Activated CD4-positive, alpha-beta T cell treated with anti-CD3 and anti-CD28 coated beads, Interleukin-2, amount 10 ng/mL, durations not matched to agents 7 days and 5 days (primary cell): ENCODE results near the gene LIPT2. TPM values are rescaled to one million over a fixed set of nuclear protein-coding genes. Genes with fewer than 3 reads are reported as not detected.

ENCODE experiments used
- CTCF ChIA-PET: fragments of 350-600 bp; sonication (Branson Sonifier 250); formaldehyde crosslinking; loops from one replicate; lab custom pipeline; 2021; ENCODE audit warnings: antibody characterized with exemption; lab: Charles Lee
- POLR2A ChIA-PET: fragments of 350-600 bp; sonication (Branson Sonifier 250); formaldehyde crosslinking; loops from one replicate; lab custom pipeline; 2021; ENCODE audit warnings: antibody characterized with exemption; lab: Charles Lee
- DNase-seq: peaks from one replicate; pipeline ENCODE4 v3.0.0-alpha.2; 2020
- H3K27ac Mint-ChIP-seq: one replicate; pipeline ENCODE4 v1.8.0; 2021; ENCODE audit warnings: mild to moderate bottlenecking, moderate library complexity, mixed read lengths
- H3K27me3 Mint-ChIP-seq: one replicate; pipeline ENCODE4 v1.8.0; 2021; ENCODE audit warnings: mixed read lengths
- H3K36me3 Mint-ChIP-seq: one replicate; pipeline ENCODE4 v1.8.0; 2021; ENCODE audit warnings: low read depth, mixed read lengths
- H3K4me1 Mint-ChIP-seq: one replicate; pipeline ENCODE4 v1.8.0; 2021; ENCODE audit warnings: mixed read lengths
- H3K4me3 Mint-ChIP-seq: one replicate; pipeline ENCODE4 v1.8.0; 2021; ENCODE audit warnings: mild to moderate bottlenecking, moderate library complexity, mixed read lengths
- H3K9me3 Mint-ChIP-seq: one replicate; pipeline ENCODE4 v1.8.0; 2021; ENCODE audit warnings: mixed read lengths
- total RNA-seq, 2 experiments: library from RNA; stranded (reverse); gene quantifications; one replicate each; pipeline ENCODE4 v1.2.3, GENCODE V29; 2021

Gene LIPT2
- total RNA-seq, 2 experiments from 2014 or later: 3.0 to 3.1 TPM

GRCh38 chr11:74490941-74491340 is 2.6 kb downstream of the LIPT2 start:
- no peaks in the 10 kb centered on the region for H3K9me3 Mint-ChIP-seq
- peaks cover 3% of the 10 kb centered on the region for H3K36me3 Mint-ChIP-seq
- ChIA-PET CTCF (no interaction called here), POLR2A (no interaction called here)
- no peak for DNase-seq
- H3K4me1 Mint-ChIP-seq: peaks cover 22% of the 10 kb centered on the region
- H3K27ac Mint-ChIP-seq: no peak overlapping the region
- no peak overlapping the region for H3K4me3 Mint-ChIP-seq
- no peaks in the 10 kb centered on the region for H3K27me3 Mint-ChIP-seq

- H3K27ac Mint-ChIP-seq: no peak overlapping the region
Observed at GRCh38 chr11:74487875-74488274, 5.6 kb downstream of the LIPT2 start.

GRCh38 chr11:74485868-74486267 is 7.7 kb downstream of the LIPT2 start:
- Mint-ChIP-seq H3K9me3 (no peaks in the 10 kb centered on the region), H3K27me3 (peaks cover 3% of the 10 kb centered on the region), H3K36me3 (no peaks in the 10 kb centered on the region), H3K4me1 (peaks cover 2% of the 10 kb centered on the region), H3K4me3 (no peak overlapping the region), H3K27ac (no peak overlapping the region)
- ChIA-PET POLR2A (no interaction called here), CTCF (interaction anchor here (1.8 kb wide), 1 partner anchor 23 kb away, joined by 4 read pairs; no protein-coding TSS in a partner anchor)
- no peak for DNase-seq

More at GRCh38 chr11:74487875-74488274, 5.6 kb downstream of the LIPT2 start:
- Mint-ChIP-seq H3K9me3 (no peaks in the 10 kb centered on the region), H3K4me1 (peaks cover 15% of the 10 kb centered on the region), H3K27me3 (peaks cover 3% of the 10 kb centered on the region), H3K4me3 (no peak overlapping the region), H3K36me3 (peaks cover 3% of the 10 kb centered on the region)
- ChIA-PET POLR2A (no interaction called here), CTCF (interaction anchor here (1.5 kb wide), 1 partner anchor 57 kb away, joined by 3 read pairs; no protein-coding TSS in a partner anchor)
- no peak for DNase-seq

- ChIA-PET POLR2A (no interaction called here), CTCF (interaction anchor here (0.7 kb wide), 1 partner anchor 11 kb away, joined by 3 read pairs; no protein-coding TSS in a partner anchor)
- Mint-ChIP-seq H3K27ac (no peak overlapping the region), H3K4me1 (peaks cover 2% of the 10 kb centered on the region), H3K9me3 (no peaks in the 10 kb centered on the region), H3K27me3 (peaks cover 3% of the 10 kb centered on the region), H3K36me3 (no peaks in the 10 kb centered on the region), H3K4me3 (no peak overlapping the region)
- no peak for DNase-seq
Observed at GRCh38 chr11:74480688-74481417, 12.7 kb downstream of the LIPT2 start.

GRCh38 chr11:74479732-74480123 is 13.8 kb downstream of the LIPT2 start:
- Mint-ChIP-seq H3K9me3 (no peaks in the 10 kb centered on the region), H3K36me3 (no peaks in the 10 kb centered on the region), H3K27me3 (peaks cover 3% of the 10 kb centered on the region), H3K27ac (no peak overlapping the region), H3K4me1 (no peaks in the 10 kb centered on the region), H3K4me3 (no peak overlapping the region)
- CTCF ChIA-PET: interaction anchor here (1.8 kb wide), 1 partner anchor 14 kb away, joined by 7 read pairs; the partner anchor contains the start of gene LIPT2
- POLR2A ChIA-PET: no interaction called here
- no peak for DNase-seq

- no peak overlapping the region for H3K27ac Mint-ChIP-seq
- no peaks in the 10 kb centered on the region for H3K4me1 Mint-ChIP-seq
- H3K9me3 Mint-ChIP-seq: no peaks in the 10 kb centered on the region
- no peaks in the 10 kb centered on the region for H3K36me3 Mint-ChIP-seq
- DNase-seq: no peak
- H3K27me3 Mint-ChIP-seq: peaks cover 2% of the 10 kb centered on the region
- POLR2A ChIA-PET: no interaction called here
- CTCF ChIA-PET: interaction anchor here (1.8 kb wide), 1 partner anchor 15 kb away, joined by 7 read pairs; the partner anchor contains the start of gene LIPT2
- no peak overlapping the region for H3K4me3 Mint-ChIP-seq
Observed at GRCh38 chr11:74478877-74479731, 14.4 kb downstream of the LIPT2 start.

- Mint-ChIP-seq H3K9me3 (no peaks in the 10 kb centered on the region), H3K4me3 (no peak overlapping the region), H3K36me3 (no peaks in the 10 kb centered on the region), H3K4me1 (peaks cover 8% of the 10 kb centered on the region), H3K27ac (no peak overlapping the region), H3K27me3 (no peaks in the 10 kb centered on the region)
- ChIA-PET CTCF (no interaction called here), POLR2A (interaction anchor here (0.9 kb wide), 1 partner anchor 16 kb away, joined by 4 read pairs; no protein-coding TSS in a partner anchor)
- no peak for DNase-seq
Observed at GRCh38 chr11:74476536-74476935, 17.0 kb downstream of the LIPT2 start.

- ChIA-PET POLR2A (no interaction called here), CTCF (no interaction called here)
- peaks cover 8% of the 10 kb centered on the region for H3K4me1 Mint-ChIP-seq
- H3K36me3 Mint-ChIP-seq: no peaks in the 10 kb centered on the region
- H3K9me3 Mint-ChIP-seq: no peaks in the 10 kb centered on the region
- H3K27me3 Mint-ChIP-seq: no peaks in the 10 kb centered on the region
- no peak overlapping the region for H3K27ac Mint-ChIP-seq
- DNase-seq: no peak
- no peak overlapping the region for H3K4me3 Mint-ChIP-seq
Observed at GRCh38 chr11:74474316-74474715, 19.2 kb downstream of the LIPT2 start.

GRCh38 chr11:74473382-74474173 is 19.9 kb downstream of the LIPT2 start:
- H3K27ac Mint-ChIP-seq: no peak overlapping the region
- H3K36me3 Mint-ChIP-seq: no peaks in the 10 kb centered on the region
- no peak overlapping the region for H3K4me3 Mint-ChIP-seq
- no peaks in the 10 kb centered on the region for H3K9me3 Mint-ChIP-seq
- ChIA-PET CTCF (no interaction called here), POLR2A (no interaction called here)
- DNase-seq: no peak
- peaks cover 8% of the 10 kb centered on the region for H3K4me1 Mint-ChIP-seq
- peaks cover 2% of the 10 kb centered on the region for H3K27me3 Mint-ChIP-seq

- no peaks in the 10 kb centered on the region for H3K9me3 Mint-ChIP-seq
- ChIA-PET CTCF (interaction anchor here (1.2 kb wide), 1 partner anchor 18 kb away, joined by 3 read pairs; no protein-coding TSS in a partner anchor), POLR2A (no interaction called here)
- H3K27ac Mint-ChIP-seq: no peak overlapping the region
- no peak for DNase-seq
- H3K27me3 Mint-ChIP-seq: peaks cover 15% of the 10 kb centered on the region
- H3K4me3 Mint-ChIP-seq: no peak overlapping the region
- H3K4me1 Mint-ChIP-seq: peaks cover 13% of the 10 kb centered on the region
- no peaks in the 10 kb centered on the region for H3K36me3 Mint-ChIP-seq
Observed at GRCh38 chr11:74471668-74472429, 21.7 kb downstream of the LIPT2 start.

GRCh38 chr11:74471037-74471436 is 22.5 kb downstream of the LIPT2 start:
- no peaks in the 10 kb centered on the region for H3K9me3 Mint-ChIP-seq
- ChIA-PET POLR2A (interaction anchor here (0.7 kb wide), 1 partner anchor 396 kb away, joined by 3 read pairs; no protein-coding TSS in a partner anchor), CTCF (interaction anchor here (0.6 to 1.8 kb wide), 3 partner anchors 18 to 1611 kb away, joined by 4 to 6 read pairs (median 4); no protein-coding TSS in a partner anchor)
- H3K36me3 Mint-ChIP-seq: no peaks in the 10 kb centered on the region
- H3K4me3 Mint-ChIP-seq: no peak overlapping the region
- no peak for DNase-seq
- peaks cover 23% of the 10 kb centered on the region for H3K27me3 Mint-ChIP-seq
- H3K27ac Mint-ChIP-seq: no peak overlapping the region
- H3K4me1 Mint-ChIP-seq: peaks cover 13% of the 10 kb centered on the region
